Fibroblast of skin of left quadriceps (primary cell): ENCODE results near the gene DOCK7.
A peak's percentile ranks its signal among the peaks of the same experiment; 100 is the strongest.

ENCODE experiments used
- DNase-seq, 2 experiments: peaks; one replicate each; pipeline ENCODE4 v3.0.0-alpha.2; 2013; ENCODE audit warnings: low read depth in 2 of 2

Gene DOCK7

GRCh38 chr1:62417351-62417999, 270.7 kb downstream of the DOCK7 start:
- no peak for DNase-seq

GRCh38 chr1:62415687-62416086, 272.5 kb downstream of the DOCK7 start:
- no peak for DNase-seq

GRCh38 chr1:62407398-62408009, 280.7 kb downstream of the DOCK7 start:
- peak in 1 of 2 experiments; percentile 36 for DNase-seq

- no peak for DNase-seq
These were observed 281.6 kb downstream of the DOCK7 start for GRCh38 chr1:62406576-62406975.

- no peak for DNase-seq
These were observed 282.9 kb downstream of the DOCK7 start for GRCh38 chr1:62405247-62405646.
